Skin epidermis (tissue), 12 donors: ENCODE results near the gene MET.
"Not testable (repeated sequence)": the region's sequence is repeated elsewhere in the genome, so short reads cannot be mapped to it uniquely, and the experiment has no call there.

Source experiments
- H3K27ac ChIP-seq, 21 experiments: fragments of 200-600 bp; sonication (generic) in 11 of 21; one replicate each; pipeline ENCODE4 v1.5.0; 2020; ENCODE audit warnings: mild to moderate bottlenecking in 3 of 21, inconsistent platforms in 2 of 21, moderate library complexity in 2 of 21
- H3K4me3 ChIP-seq, 7 experiments: fragments of 200-600 bp; sonication (generic) in 2 of 7; one replicate each; pipeline ENCODE4 v1.5.0; 2020; ENCODE audit warnings: inconsistent platforms in 2 of 7, mild to moderate bottlenecking in 2 of 7, moderate library complexity in 1 of 7

Gene MET

DNA sequence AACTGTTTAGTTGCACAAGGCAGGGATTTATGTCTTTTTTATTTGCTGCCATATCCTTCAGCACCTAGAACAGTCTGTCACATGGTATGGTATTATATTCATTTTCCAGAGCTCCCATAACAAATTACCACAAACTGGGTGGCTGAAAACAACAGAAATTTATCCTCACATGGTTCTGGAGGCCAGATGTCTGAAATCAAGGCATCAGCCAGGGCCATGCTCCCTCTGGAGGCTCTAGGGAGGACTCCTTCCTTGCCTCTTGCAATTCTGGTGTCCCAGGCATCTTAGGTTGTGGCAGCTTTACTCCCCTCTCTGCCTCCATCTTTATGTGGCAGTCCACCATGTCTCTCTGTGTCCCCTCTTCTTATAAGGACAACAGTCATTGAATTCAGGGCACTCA, 43.1 kb downstream of the MET start:
- Histone ChIP-seq H3K4me3 (no peak overlapping the region), H3K27ac (no peak overlapping the region)

DNA sequence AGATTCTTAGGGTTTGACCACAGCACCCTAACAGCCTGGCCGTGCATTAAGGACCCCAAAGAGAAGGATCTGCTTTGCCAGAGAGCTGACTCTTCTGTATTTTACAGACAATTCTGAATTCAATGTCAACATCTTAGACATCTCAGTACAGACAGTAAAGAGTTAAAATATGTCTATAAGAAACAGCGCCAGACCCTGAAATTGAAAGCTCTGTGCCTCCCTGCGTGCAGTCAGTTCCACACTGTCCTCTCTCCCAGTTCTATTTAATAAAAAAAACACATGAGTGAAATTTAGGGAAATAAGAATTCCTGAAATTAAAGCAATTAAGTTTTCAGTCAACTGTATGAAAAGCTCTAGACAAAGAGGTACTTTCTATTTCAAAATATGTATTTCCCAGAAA, 45.1 kb downstream of the MET start:
- Histone ChIP-seq H3K27ac (peak overlapping the region in 1 of 21 experiments; percentile 1), H3K4me3 (no peak overlapping the region)

DNA sequence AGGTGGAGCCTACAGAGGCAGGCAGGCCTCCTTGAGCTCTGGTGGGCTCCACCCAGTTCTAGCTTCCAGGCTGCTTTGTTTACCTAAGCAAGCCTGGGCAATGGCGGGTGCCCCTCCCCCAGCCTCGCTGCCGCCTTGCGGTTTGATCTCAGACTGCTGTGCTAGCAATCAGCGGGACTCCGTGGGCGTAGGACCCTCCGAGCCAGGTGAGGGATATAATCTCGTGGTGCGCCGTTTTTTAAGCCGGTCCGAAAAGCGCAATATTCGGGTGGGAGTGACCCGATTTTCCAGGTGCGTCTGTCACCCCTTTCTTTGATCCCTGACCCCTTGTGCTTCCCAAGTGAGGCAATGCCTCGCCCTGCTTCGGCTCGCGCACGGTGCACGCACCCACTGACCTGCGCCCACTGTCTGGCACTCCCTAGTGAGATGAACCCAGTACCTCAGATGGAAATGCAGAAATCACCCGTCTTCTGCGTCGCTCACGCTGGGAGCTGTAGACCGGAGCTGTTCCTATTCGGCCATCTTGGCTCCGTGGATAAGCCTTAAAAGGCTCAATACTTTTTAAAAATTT, 52.0 kb downstream of the MET start:
- H3K27ac ChIP-seq, H3K4me3 ChIP-seq: not testable (repeated sequence)

DNA sequence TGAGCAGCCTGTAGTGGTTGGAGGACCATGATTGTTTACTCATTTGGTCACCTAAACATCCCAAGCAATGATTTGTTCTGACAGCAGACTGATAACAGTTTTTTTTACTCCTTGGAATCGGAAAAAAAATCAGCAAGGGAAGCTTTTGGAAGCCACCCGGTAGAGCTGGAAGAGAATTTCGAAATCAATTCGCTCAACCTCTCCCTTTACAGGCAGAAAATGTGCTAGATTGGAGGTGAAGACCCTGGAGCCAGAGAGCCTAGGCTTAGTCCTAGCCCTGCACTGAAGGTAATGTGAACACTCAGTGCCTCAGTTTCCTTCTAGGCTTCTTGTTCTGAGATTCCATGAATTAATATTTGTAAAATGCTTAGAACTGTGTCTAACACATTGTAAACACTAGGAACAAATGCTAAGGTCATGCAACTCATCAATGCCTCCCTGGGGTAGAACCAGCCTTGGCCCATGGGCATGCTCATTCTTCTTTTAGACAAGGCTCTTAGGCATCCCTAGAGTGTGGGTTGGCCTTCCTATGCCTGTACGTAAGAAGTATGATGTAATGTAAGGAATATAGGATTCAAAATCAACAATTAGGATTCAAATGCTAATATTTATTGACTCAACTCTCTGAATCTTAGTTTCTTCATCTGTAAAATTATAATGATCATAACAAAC, 52.7 kb downstream of the MET start:
- H3K4me3 ChIP-seq, result no peak overlapping the region
- no peak overlapping the region for H3K27ac ChIP-seq

DNA sequence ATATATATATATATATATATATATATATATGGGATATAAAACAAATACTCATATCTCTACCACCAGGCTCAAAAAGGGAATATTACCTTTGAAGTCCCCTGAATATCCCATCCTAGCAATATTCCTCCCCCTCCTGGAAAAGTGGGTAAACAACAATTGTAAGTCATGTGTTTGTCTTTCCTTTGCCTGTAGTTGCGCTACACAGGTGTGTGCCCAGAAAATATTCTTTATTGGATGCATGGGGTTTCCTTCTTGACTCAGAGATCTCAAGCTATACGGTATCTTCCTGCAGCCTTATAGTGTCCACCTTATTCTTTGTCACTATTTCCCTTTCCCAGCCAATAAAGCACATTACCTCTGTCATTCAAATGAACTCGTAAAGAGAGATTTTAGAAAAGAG, 54.2 kb downstream of the MET start:
- H3K27ac ChIP-seq, result no peak overlapping the region
- no peak overlapping the region for H3K4me3 ChIP-seq

DNA sequence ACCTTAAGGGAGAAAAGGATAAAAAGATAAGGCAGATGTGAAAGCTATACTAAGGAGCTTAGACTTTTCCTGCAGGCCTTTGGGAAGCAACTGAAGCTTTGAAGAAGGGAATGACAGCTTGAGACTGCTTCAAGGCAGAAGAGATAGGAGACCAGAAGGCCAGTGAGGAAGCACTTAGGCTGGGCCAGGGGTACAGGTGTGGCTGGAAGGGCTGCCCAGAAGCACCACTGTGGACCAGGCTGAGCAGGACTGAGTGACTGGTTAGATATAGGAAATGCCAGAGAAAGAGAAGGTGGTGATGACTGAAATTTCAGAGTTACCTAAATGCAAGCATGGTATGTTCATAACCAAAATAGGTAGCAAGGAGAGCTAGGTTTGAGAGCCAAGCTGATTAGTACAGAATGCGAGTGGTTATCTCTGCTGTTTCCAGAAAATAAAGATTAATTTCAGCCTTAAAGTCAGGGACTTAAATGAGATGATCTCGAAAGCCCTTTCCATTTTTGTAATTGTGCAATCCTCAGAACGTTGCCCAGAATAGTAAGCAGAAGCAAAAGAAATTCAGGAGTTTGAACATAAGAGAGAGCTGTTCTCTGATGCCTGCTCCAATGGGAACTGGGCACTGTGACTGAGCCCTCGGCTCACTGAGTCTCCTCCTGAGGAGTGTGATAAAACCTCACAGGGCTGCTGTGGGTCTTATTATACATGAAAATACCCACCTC, 54.9 kb downstream of the MET start:
- H3K27ac ChIP-seq, result no peak overlapping the region
- H3K4me3 ChIP-seq, result no peak overlapping the region

DNA sequence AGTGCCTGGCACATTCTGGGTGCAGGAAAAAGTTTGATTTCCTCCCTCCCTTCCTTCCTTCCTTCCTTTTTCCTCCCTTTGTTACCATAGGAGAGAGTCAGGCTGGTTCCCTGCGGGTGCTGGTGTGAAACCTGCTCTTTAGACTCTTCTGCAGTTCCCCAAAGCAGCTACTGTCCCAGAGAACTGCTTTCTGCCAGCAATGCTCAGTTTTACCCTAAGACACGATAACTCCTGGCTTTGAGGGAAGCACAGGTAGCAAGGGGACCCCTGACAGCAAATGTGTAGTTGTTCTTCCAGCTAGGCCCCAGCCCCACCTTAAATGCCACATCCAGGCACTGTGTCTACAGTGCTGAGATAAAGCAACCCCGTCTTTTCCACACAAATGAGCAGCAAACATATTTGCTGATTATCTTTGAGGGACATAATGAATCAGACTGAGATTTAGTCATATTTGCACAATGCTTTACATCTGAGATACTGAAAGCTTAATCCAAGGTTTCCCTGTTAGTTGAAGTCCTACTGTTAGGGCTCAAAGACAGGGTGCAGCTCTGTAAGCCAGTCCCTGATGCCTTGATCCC, 55.5 kb downstream of the MET start:
- no peak overlapping the region for H3K4me3 ChIP-seq
- no peak overlapping the region for H3K27ac ChIP-seq

DNA sequence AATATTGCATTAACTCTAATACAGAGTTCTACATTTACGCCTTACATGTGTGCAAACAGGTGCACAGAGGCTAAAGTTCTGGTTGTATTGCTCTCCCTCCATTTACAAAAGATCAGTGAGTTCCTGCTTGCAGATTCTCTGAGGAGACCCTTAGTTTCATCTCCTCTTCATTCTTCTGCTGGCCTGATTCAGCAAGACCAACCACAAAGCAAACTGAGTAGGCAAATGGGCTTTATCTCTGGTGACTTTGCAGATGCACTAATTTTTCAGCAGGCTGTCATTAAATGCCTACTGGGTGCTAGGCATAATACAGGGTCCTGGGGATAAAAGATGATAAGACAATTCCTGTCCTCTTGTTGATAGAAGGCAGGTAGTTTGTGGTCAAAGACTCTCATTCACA, 56.4 kb downstream of the MET start:
- Histone ChIP-seq H3K27ac (no peak overlapping the region), H3K4me3 (no peak overlapping the region)

DNA sequence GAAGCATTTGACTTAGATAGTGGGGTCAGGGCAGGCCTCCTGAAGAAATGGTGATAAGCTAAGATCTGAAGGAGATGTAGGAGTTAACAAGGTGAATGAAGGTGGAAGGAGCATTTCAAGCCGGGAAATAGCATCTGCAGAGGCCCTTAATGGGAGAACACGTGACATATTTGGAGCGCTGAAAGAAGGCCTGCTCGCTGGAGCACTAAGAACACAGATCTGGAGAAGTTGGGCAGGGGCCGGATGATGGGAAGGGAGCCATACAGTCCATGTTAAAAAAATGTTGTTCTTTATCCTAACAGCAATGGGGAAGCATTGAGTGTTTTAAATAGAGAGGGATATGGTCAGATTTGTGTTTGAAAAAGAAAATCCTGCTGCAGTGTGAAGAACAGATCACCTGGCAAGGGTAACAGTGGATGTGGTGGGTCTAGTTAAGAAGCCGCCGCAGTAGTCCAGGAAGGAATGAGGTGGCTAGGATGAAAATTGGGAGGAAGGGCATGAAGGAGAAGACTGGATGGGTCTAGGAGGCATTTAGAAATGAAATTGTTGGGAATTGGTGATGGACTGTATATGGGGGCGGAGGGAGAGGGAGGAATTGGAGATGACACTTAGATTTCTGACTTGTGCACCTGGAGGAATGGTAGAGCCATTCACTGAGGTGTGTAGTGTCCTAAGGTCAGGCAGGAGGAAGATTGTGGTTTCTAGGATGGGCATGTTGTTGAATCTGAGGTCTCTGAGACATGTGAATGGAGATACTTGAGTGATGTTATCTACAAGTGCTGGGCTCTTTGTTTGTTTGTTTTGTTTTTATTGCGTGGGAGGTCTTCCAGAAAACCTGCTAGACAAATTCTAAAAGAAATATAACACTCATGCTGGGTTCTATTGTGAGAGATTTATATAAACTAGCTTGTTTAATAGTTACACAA, 58.4 kb downstream of the MET start:
- H3K27ac ChIP-seq, result no peak overlapping the region
- no peak overlapping the region for H3K4me3 ChIP-seq

DNA sequence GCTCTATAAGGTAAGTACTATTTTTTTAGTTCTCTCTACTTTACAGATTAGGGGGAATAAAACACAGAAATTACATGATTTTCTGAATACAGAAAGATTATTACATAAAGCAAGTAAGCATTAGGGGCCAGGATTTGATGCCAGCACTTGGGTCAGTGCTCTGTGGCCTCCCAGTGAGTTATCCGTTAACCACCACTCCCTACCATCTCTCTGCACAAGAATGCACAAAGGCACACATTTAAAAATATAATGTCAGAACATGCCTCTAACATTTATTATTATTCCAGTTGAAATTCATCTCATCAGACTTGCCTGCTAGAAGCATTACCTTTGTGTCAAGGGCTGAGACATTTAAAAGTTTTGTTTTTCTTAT, 59.0 kb downstream of the MET start:
- Histone ChIP-seq H3K4me3 (no peak overlapping the region), H3K27ac (no peak overlapping the region)

DNA sequence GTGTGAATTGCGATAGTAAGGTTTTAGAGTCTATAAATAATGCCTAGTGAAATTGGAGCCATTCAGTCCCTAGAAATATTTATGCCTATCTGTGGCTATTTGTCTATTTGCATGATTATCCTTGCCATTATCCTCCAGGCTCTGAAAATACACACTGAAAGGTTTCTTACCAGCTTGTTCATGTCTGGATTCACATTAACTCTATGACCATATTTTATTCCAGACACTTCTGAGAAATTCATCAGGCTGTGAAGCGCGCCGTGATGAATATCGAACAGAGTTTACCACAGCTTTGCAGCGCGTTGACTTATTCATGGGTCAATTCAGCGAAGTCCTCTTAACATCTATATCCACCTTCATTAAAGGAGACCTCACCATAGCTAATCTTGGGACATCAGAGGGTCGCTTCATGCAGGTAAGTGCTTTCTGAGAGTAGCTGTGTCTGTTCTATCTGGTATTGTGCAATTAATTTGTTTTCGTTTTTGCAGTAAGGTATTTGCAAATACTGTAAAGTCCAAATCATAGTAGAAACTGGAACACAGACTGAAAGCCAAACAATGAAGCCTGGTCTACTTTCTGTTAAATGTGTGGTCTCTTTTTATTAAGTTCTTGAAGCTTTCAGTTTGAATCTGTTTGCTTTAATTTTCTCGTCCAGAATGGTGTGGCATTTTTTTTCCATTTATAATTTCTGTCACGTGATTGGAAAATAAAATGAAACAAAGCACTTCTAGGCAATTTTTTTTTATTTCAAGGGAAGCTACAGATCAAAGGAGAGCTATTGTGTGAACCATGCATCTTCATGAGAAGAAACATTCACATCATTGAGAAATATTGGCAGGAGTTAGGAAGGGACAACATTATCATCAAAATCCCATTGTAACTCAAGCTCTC, 59.7 kb downstream of the MET start:
- H3K4me3 ChIP-seq, result no peak overlapping the region
- H3K27ac ChIP-seq, result no peak overlapping the region

DNA sequence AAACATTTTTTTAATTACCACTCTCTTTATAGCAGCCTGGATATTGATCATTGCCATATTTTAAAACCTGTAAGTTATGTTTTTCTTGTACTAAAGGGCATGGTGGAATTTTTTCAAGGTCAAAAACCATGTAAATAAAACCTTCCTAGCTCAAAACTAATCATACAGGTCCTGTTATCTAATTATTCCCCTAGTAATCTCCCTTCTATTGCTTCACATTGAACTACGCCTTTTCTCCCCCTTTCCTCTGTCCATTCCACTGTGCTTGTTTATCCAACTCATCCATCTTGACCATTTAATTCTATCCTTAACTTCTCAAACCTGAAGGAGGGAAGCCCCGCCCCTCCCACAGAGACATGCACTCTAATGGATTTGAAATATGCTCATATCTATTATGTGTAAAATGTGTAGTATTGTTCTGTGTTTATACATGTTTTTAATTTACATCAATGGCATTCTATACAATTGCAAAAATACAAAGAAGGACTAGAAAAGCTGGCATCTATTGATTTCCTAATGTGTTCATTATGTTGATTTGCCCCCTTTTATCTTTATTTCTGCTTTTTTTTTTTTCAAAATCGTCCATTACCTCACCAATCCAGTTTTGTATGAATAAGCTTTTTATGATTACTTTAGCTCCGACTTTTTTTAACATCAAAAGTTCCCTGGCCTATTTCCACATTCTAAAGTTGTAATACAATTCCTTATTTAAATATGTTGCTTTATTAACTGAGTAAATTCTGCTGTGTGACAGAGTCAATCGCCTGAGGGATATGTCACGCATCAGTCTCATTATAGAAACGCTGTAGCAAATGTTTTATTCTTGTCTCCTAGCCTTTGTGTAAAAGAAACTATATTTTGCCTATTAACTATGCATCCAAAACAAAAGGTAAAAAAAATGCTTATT, 61.0 kb downstream of the MET start:
- no peak overlapping the region for H3K27ac ChIP-seq
- no peak overlapping the region for H3K4me3 ChIP-seq

DNA sequence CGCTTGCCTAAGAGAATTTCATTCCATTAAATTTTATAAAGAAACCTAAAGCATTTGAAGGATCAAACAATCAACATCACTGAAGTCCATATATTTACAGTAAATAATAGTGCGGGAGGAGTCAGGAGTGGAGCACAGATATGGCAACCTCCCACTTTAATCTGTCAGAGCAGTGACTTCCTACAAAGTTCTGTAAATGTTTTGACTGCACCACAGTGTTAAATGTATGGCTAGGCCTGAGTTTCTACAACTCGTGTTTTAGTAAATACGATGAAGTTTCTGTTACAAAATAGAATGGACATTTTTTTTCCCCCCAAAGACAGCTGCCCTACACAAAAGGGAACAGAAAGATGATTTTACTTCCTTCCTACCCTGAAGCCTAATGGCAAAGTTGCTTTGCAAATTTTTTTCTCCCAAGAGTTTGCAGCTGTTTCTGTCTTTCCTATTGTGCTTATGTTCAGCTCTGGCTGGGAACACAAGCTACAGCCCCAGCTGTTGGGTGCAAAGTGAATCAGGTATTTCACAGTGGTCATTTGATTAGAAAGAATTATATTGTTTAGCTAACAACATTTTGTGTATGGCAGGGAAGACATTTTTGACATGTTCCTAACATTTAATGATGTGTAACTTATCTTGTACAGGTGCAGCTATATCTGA, 62.1 kb downstream of the MET start:
- Histone ChIP-seq H3K4me3 (no peak overlapping the region), H3K27ac (no peak overlapping the region)

DNA sequence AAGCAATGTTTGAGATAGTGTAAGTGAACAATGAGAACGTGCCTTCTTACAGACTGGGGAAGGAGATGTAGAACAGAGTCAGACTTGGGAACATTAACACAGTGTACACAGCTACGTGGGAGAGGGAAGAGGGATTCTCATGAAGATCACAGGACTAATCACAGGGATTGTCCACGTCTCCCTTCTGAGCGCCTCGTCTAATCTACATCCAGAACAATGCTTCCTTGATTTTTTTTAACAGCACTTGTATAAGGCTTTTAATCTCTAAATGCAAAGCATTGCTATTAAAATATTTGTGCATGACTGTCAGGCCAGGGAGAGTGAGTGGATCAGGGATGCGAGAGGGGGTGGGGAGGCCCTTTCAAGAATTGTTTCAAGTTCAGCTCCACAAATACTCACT, 62.7 kb downstream of the MET start:
- Histone ChIP-seq H3K4me3 (no peak overlapping the region), H3K27ac (no peak overlapping the region)

DNA sequence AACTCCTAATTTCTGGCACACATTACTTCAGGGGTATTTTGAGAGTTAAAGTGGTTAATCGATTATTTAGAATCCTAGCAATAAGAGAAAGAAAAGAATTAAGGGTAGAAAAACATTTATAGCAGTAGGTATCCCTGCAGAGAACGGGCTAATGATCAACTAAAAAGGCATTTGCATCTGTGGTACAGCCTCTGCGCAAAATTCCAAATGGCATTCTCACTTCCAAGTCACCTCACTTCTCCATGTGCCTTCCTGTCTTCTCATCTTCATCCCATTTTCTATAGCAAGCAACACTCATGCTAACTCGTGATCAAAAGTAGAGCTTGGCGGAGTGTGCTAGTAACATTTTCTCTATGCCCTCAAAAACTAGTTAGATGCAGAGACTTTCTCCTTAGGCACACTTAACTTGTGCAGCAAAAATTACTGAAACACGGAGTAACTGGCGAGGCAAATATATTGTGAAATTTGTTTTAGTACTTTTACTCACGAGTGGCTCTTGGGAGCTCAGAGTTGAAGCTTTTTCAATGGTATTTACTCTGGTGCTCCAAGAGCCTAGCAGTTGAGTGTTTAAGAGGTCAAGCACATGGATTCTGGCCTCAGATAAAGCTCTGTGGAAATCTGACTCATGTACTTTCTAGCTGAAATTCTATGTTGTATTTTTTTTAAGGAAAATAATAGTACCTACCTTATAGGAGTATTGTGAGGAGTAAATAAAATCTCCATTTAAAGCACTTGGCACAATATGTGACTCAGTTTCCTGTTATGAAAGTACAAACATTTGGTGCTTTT, 65.1 kb downstream of the MET start:
- Histone ChIP-seq H3K4me3 (no peak overlapping the region), H3K27ac (no peak overlapping the region)

DNA sequence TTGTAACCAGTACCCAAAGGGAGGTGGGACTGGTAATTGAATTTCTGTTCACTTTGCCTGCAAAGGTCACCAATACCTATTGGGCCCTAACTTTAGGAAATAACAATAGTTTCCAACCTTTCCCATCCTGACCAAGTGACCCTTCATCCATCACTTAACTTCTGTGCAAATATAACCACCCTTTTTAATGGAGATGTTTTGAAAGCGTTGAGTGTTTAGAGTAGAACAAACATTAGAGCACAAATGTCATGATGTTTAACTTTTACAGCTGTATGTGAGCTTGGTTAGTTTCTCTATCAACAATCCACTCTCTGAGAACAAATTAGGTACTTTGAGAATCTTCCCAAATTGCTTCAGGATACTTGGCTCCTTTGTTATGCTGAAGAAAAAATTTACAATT, 66.4 kb downstream of the MET start:
- Histone ChIP-seq H3K4me3 (no peak overlapping the region), H3K27ac (no peak overlapping the region)

DNA sequence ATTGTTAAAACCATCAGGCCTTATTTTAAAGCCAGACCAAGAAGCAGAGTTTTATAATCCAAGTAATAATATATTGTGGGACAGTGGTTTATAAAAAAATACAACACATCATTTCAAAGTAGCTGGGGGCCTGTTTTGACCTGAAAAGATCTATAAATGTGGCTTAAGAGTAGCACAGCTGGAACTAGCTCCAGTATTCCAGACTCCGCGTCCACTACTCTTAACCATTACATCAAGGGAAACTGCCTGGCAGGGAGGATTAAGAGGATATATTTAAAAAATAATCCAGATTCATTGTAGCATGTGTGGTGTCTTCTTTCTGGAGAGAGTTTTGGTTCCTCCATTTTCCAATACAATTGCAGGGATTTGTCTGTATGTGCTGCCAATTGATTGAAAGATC, 67.3 kb downstream of the MET start:
- H3K27ac ChIP-seq, result no peak overlapping the region
- no peak overlapping the region for H3K4me3 ChIP-seq
